NB4 (cell line): Measurements from ENCODE around the gene DLG2.

Source experiments
- DNase-seq: peaks from one replicate; pipeline ENCODE4 v3.0.0; 2010; ENCODE audit warnings: low read depth
- H3K4me3 ChIP-seq: one replicate; pipeline ENCODE4 v1.5.1; 2011; ENCODE audit warnings: mild to moderate bottlenecking, low read depth, low read length, moderate library complexity
- MYC ChIP-seq: IDR thresholded peaks from 2 replicates; pipeline ENCODE4 v1.6.1; 2011; ENCODE audit warnings: low read depth, low read length
- POLR2A ChIP-seq: IDR thresholded peaks from 2 replicates; pipeline ENCODE4 v1.6.1; 2011; ENCODE audit warnings: mild to moderate bottlenecking; ENCODE audit not compliant: insufficient read length; ENCODE audit errors: extremely low read depth
- TF ChIP-seq, protein P1 (sequence below): IDR thresholded peaks from 2 replicates; pipeline ENCODE4 v1.6.1; 2011; ENCODE audit warnings: low read depth, low read length
- TF ChIP-seq, protein P2 (sequence below): IDR thresholded peaks from one replicate; pipeline ENCODE4 v1.5.1; 2012; ENCODE audit warnings: low read depth, low read length

DLG2 gene

DNA sequence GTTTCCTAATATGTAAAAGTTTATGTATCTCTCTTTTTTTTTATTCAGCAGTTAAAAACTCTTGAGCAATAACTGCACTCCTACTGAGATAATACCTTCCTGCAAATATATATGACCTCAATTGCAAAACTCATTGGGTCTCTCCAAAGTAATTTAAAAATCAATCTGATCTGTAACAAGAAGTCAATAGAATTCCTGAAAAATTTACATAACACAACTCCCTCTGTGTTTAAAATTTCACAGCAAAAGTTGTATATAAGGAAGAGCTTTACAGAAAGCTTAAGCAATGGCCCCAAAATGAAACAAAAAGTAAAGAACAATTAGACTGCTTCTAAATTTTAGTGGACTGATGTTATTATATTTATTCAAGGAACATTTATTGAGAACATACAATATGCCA, 313.4 kb downstream of the DLG2 start:
- no peak for DNase-seq
- H3K4me3 ChIP-seq, result no peak overlapping the region
- no peak for TF ChIP-seq POLR2A
- TF ChIP-seq, protein P1, sequence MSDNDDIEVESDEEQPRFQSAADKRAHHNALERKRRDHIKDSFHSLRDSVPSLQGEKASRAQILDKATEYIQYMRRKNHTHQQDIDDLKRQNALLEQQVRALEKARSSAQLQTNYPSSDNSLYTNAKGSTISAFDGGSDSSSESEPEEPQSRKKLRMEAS, result no peak
- TF ChIP-seq MYC, result no peak

DNA sequence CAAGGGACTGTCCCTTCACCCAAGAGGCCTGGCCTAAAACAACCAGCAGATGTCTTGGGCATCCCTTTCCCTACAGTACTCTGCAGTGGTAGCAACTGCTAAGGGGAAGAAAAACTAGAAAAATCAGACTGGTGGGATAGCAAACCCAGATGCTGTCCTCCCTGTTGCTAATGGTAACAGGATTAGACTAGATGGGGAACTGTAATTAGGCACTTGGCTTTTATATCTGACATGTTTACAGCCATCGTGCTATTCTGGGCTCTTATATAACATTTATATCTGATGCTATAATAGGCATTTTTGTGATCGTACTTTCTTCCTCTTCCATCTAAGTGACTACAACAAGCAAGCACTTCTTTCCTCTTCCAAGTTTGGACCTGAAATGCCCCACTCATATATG, 316.7 kb downstream of the DLG2 start:
- DNase-seq, result no peak
- no peak overlapping the region for H3K4me3 ChIP-seq
- no peak for TF ChIP-seq MYC
- TF ChIP-seq, protein P1, result no peak
- no peak for TF ChIP-seq POLR2A
- TF ChIP-seq, protein P2, sequence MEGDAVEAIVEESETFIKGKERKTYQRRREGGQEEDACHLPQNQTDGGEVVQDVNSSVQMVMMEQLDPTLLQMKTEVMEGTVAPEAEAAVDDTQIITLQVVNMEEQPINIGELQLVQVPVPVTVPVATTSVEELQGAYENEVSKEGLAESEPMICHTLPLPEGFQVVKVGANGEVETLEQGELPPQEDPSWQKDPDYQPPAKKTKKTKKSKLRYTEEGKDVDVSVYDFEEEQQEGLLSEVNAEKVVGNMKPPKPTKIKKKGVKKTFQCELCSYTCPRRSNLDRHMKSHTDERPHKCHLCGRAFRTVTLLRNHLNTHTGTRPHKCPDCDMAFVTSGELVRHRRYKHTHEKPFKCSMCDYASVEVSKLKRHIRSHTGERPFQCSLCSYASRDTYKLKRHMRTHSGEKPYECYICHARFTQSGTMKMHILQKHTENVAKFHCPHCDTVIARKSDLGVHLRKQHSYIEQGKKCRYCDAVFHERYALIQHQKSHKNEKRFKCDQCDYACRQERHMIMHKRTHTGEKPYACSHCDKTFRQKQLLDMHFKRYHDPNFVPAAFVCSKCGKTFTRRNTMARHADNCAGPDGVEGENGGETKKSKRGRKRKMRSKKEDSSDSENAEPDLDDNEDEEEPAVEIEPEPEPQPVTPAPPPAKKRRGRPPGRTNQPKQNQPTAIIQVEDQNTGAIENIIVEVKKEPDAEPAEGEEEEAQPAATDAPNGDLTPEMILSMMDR, result no peak

DNA sequence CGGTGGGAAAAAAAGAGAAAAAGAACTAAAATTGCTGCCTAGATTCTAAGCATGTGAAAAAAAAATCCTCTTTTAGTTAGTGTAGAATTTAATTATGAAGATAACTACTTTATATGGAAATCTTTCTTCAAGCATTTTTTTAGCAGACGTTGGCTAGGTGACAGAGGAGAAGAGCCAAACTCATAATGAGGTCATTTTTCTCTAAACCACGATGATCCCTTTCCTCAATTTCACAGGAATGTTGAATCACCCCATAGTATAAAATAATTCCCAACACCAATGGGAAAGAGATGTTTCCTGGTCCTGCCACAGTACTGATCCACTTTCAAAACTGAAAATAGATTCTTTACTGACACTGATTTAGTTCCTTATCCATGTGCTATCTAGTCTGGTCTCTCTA, 319.8 kb downstream of the DLG2 start:
- DNase-seq, result no peak

DNA sequence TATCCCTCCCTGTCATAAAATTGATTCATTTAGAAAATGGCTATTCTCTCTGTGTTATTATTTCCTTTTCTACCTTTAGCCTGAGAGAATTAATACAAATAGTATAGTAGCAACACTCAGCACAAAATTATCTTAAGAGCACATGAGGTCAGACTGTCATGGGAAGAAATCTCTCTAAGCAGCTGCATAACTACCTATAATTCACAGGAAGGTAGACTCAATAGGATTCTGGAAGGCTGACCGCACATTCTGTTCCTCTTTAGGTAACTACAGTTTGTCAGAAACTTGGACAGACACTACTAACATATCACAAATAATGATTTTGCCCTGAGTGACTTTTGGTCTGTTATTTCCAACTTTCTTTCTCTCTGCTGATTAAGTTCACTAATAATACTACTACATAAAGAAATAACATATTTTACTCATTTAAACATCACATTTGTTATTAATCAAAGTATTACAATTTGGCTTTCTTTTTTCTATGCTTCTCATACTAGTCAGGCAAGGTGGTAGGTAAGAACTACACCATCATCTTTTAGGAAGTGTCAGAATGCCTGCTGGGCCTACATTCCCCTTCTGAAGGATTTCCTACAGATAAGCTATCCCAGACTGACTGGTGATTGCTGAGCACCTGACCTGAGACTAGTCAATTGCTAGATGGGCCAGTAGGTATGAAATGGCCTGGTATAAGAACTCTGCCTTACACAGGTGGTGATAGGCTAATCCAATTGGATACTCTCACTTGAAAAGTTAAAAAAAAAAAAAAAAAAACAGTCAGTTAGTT, 325.1 kb downstream of the DLG2 start:
- TF ChIP-seq MYC, result no peak
- TF ChIP-seq, protein P2, result no peak
- no peak for TF ChIP-seq POLR2A
- TF ChIP-seq, protein P1, result no peak
- H3K4me3 ChIP-seq, result no peak overlapping the region

More for the DNA sequence above, 319.8 kb downstream of the DLG2 start:
- H3K4me3 ChIP-seq, result no peak overlapping the region
- TF ChIP-seq MYC (no peak), POLR2A (no peak)
- TF ChIP-seq, protein P2, result no peak
- TF ChIP-seq, protein P1, result no peak

DNA sequence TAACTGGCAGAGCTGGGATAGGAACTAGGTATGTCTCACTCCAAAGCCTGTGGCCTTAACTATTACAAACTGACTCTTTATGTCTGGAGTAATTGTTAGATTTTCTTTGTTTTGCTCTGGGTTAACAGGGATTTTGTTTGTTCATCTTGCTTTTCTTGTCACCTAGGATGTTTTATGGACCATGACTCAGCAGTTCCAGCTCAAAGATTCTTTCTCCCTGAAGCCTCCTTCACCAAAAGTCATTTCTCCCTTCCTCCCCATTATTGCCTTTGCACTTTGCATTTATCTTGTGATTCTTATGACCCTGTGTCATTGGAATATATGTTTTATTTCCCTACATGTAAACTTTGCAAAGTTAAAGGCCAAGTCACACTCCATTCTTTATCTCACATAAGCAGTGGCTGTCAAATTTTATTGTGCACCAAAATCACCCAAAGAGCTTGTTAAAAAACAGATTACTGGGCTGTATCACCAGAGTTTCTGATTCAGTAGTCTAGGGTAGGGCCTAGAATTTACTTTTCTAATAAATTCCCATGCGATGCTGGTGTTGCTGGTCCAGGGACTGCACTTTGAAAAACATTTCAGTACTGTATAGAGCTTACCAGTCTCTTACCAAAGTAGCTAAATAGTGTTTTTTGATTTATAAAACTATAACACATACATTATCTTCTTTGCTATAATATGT, 327.7 kb downstream of the DLG2 start:
- no peak for DNase-seq
- no peak overlapping the region for H3K4me3 ChIP-seq
- TF ChIP-seq, protein P2, result no peak
- TF ChIP-seq, protein P1, result no peak
- TF ChIP-seq MYC (no peak), POLR2A (no peak)

More for the DNA sequence above, 325.1 kb downstream of the DLG2 start:
- no peak for DNase-seq

DNA sequence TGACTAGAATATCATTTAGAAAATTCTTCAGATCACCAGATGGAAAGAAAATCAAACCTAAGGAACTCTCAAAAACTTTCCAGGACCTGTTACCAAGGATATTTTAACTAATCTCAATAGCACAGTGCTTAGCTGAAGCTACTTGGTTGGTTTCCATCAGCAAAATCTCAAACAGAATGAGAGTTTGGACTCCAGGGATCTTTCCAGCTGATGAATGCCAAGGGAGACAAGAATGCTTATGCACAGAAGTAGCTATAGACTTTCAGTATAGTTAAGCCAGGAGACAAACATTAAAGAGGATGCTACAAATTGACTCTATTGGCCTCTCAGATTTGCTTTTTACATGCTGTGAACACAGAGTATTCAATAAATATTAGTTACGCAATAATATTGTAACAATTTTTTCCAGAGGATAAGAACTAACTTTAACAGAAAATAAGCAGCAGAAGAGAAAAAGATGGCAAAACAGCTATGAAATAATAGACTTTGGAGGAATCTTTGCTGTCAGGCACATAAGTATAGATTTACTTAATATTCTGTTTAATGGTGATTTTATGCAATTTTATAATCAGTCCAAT, 331.4 kb downstream of the DLG2 start:
- DNase-seq, result no peak
- no peak overlapping the region for H3K4me3 ChIP-seq
- TF ChIP-seq, protein P1, result no peak
- TF ChIP-seq MYC, result no peak
- TF ChIP-seq, protein P2, result no peak
